Bronchial epithelial cell (primary cell): Measurements from ENCODE around the gene BAG5. TPM values are rescaled to one million over a fixed set of nuclear protein-coding genes. Genes with fewer than 3 reads are reported as not detected.
"Not testable (repeated sequence)": the region's sequence is repeated elsewhere in the genome, so short reads cannot be mapped to it uniquely, and the experiment has no call there.

Experiments
- DNase-seq: peaks from one replicate; pipeline ENCODE4 v3.0.0-alpha.2; 2010; ENCODE audit warnings: low read depth
- FAIRE-seq: peaks from 2 replicates; lab custom pipeline; 2011; peaks lifted over from hg19 to GRCh38; lab: Jason Lieb, UNC
- H3K27me3 ChIP-seq: 2 replicates; pipeline ENCODE4 v1.5.1; 2011; ENCODE audit warnings: low read length; ENCODE audit not compliant: control insufficient read depth, insufficient read depth
- H3K36me3 ChIP-seq: 2 replicates; pipeline ENCODE4 v1.5.1; 2011; ENCODE audit warnings: low read length; ENCODE audit not compliant: control insufficient read depth, insufficient read depth
- H3K4me3 ChIP-seq: 2 replicates; pipeline ENCODE4 v1.5.1; 2011; ENCODE audit warnings: mild to moderate bottlenecking, low read depth, low read length, control low read depth
- total RNA-seq: library from RNA; depleted of rRNA; stranded (reverse); fragments of >200 nt; gene quantifications from 2 replicates; pipeline ENCODE4 v1.2.1, GENCODE V29; 2014
- TF ChIP-seq, protein P1 (sequence below): IDR thresholded peaks from 2 replicates; pipeline ENCODE4 v1.5.1; 2011; ENCODE audit warnings: mild to moderate bottlenecking, moderate library complexity, low read length, control low read depth, inconsistent platforms; ENCODE audit not compliant: insufficient read depth, severe bottlenecking

The BAG5 gene
- total RNA-seq, 1 donor from 2014 or later = 42.9 TPM

DNA sequence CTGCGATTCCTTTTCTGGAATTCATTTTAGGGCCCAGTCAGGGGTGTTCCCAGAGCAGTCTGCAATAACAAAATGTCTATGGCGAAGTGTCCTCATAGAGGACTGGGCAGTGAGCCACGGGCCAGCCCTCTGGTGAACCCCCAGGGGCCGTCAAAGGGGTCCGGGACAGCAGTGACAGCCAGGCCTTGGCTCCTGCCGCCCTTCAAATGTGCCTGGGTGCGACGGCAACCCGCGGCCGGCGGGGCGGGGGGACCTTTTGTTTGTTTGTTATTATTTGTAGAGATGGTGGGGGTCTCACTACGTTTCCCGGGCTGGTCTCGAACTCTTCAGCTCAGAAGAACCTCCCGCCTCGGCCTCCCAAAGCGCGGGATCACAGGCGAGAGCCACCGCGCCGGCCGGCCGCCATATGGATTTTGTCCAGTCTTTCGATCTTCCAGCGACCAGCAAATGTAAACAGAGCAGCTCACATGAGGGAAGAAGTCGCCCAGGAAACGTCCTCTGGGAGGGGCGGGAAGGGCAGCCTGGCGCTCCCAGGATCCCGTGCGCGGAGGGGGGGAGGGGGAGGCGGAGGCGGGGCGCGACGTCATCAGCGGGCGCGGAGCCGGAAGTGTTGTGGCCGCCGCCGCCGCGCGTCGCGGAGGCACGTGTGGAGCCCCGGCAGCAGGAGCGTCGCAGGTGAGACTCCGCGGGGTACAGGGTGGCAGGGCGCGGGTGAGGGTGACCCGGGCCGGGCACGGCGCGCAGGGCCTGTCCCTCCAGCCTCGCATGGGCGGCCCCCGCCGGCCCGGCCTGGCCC is 33.7 kb downstream of the BAG5 start, which contains the start of gene TRMT61A:
TSS of gene TRMT61A (plus strand) at position 610 of the 796 bp plus-strand sequence. CDS start 783 bp downstream, outside the sequence.
- Histone ChIP-seq H3K4me3 (peak within 1 kb of the TSS; percentile 81), H3K36me3 (peaks cover 6% of the 10 kb centered on the region), H3K27me3 (peaks cover 2% of the 10 kb centered on the region)
- FAIRE-seq (no peak), DNase-seq (peak; percentile 69)
- TF ChIP-seq, protein P1, sequence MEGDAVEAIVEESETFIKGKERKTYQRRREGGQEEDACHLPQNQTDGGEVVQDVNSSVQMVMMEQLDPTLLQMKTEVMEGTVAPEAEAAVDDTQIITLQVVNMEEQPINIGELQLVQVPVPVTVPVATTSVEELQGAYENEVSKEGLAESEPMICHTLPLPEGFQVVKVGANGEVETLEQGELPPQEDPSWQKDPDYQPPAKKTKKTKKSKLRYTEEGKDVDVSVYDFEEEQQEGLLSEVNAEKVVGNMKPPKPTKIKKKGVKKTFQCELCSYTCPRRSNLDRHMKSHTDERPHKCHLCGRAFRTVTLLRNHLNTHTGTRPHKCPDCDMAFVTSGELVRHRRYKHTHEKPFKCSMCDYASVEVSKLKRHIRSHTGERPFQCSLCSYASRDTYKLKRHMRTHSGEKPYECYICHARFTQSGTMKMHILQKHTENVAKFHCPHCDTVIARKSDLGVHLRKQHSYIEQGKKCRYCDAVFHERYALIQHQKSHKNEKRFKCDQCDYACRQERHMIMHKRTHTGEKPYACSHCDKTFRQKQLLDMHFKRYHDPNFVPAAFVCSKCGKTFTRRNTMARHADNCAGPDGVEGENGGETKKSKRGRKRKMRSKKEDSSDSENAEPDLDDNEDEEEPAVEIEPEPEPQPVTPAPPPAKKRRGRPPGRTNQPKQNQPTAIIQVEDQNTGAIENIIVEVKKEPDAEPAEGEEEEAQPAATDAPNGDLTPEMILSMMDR = no peak

DNA sequence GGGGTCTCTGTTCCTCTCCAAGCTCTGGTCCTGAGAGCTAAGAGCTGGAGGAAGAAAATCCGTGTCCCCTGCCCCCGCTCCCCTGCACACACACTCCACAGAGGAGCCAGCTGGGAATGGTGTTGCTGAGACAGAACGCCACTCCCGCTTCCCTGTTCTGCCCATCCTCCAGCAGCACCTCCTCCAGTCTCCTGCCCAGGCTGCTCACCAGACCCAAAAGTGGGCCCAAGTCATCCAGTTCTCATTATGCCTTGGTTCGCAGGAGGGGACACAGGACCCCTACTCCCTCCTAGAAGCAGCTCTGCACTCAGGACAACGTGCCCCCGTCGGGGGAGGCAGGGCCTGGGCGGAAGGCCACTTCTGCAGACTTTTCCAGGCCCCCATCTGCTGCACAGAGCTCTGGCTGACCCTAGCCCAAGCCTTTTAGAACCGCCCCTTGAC is 34.3 kb downstream of the BAG5 start:
- DNase-seq = no peak
- H3K27me3 ChIP-seq = peaks cover 2% of the 10 kb centered on the region
- peaks cover 6% of the 10 kb centered on the region for H3K36me3 ChIP-seq
- FAIRE-seq = no peak
- TF ChIP-seq, protein P1 = no peak
- H3K4me3 ChIP-seq = peak overlapping the region; percentile 81

DNA sequence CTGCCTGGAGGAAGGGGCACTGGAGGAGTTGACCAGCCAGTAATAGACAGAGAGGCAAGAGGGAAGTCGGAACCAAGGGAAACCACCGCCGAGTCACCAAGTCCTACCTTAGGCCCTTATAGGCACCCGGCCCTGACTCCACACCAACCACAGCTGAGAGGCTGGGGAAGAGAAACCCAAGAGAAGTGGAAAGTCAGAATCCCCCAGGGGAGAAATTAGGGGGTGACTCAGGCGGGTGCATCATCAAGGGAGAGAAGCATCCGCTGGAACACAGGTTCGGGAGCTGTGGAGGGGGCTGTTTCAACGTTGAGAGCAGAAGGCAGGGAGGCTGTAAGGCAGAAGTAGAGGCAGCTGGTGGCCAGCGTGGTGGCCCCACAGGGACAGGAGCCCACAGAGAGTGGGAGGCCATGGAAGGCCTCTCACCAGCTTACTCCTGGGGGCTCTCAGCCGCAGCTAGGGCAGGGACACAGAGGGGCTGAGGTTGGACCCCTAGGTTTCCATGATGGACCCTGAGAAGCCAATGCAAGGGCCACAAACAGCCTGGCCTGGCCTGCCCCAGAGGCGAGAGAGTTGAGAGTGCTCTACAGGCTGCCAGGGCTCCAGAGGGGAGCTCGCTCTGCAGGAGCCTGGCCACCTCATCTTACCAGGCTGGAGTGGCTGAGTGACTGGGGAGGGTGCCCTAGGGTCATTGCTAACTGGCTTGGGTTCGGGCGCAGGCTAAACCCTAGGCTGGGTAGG is 34.9 kb downstream of the BAG5 start:
- DNase-seq (no peak), FAIRE-seq (no peak)
- H3K27me3 ChIP-seq = peaks cover 3% of the 10 kb centered on the region
- H3K36me3 ChIP-seq = peaks cover 6% of the 10 kb centered on the region
- TF ChIP-seq, protein P1 = no peak
- no peak overlapping the region for H3K4me3 ChIP-seq

DNA sequence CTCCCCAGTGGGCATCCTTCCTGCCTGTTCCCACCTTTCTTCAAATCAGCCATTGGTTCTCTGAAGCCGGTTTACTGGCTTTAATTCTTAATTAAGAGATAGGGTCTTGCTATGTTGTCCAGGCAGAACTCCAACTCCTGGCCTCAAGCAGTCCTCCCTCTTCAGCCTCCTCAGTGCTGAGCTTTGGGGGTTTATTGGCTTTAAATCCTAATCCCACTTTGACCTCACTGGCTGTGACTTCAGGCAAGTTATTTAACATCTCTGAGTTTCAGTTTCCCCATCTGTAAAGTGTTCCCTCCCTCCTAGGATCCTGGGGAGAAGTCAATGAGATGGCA is 35.6 kb downstream of the BAG5 start:
- Histone ChIP-seq H3K4me3 (no peak overlapping the region), H3K36me3 (peaks cover 3% of the 10 kb centered on the region), H3K27me3 (peaks cover 5% of the 10 kb centered on the region)
- no peak for FAIRE-seq
- TF ChIP-seq, protein P1 = no peak
- no peak for DNase-seq

DNA sequence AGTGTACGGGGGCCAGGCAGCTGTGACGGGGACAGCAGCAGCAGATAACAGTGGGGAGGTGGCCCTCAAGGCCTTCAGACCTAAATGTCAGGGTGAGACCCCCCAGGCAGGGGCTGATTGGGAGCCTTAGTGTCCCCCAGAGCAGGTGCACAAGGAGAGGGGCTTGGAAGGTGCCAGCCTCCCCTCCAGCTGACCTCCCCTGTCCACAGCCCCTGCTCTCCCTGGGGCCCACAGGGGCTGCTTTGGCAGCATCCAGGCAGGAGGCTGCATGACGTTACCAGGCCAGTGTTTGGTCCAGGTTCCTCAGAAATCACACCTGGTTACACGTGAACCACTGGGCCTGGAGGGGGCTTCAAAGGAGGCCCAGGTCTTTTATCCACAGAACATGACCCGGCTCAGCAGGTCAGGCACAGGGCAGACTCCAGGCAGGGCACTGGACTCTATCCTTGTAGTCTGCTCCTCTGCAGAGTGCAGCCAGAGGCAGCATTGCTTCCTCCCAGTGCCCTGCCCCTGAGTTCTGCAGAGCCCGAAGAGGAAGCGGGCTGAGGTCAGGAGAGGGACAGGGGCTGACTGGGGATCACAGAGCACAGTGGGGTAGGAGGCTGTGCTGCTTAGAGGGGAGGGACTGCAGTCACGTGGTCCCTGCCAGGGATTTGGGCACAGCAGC is 36.1 kb downstream of the BAG5 start:
- Histone ChIP-seq H3K36me3 (peaks cover 3% of the 10 kb centered on the region), H3K4me3 (no peak overlapping the region), H3K27me3 (peaks cover 5% of the 10 kb centered on the region)
- TF ChIP-seq, protein P1 = no peak
- DNase-seq = no peak
- FAIRE-seq = no peak

DNA sequence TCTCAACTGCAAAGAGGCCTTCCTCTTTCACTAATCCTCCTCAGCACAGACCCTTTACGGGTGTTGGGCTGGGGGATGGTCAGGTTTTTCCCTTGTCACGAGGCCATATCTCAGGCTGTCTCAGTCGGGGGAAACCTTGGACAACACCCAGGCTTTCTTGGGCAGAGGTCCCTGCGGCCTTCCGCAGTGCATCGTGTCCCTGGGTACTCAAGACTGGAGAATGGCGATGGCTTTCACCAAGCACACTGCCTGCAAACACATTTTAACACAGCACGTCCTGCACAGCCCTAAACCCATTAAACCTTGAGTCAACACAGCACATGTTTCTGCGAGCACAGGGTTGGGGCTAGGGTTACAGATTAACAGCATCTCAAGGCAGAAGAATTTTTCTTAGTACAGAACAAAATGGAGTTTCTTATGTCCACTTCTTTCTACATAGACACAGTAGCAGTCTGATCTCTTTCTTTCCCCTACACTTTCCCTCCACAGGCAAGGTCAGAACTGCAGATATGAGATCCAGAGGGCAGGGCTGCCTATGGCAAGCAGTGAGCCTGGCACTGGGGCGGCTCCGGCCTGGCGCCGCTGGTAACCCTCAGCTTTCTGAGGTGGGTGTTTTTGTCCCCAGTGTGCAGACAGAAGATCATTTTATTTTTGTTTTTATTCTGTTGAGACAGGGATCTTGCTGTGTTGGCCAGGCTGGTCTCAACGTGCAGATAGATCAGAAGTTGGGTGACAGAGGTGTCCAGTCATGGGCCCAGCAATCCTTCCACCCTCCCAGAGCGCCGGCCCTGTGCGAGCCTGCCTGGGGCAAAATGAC is 36.8 kb downstream of the BAG5 start:
- H3K27me3 ChIP-seq, H3K4me3 ChIP-seq, DNase-seq, H3K36me3 ChIP-seq: not testable (repeated sequence)
- peak; percentile 52 for FAIRE-seq
